Measurements from ENCODE around the gene CDKN1C. TPM values are rescaled to one million over a fixed set of nuclear protein-coding genes. Genes with fewer than 3 reads are reported as not detected.

Gene CDKN1C
- total RNA-seq, 1 donor from 2014 or later = 27.7 TPM

GRCh38 chr11:2887515-2888195 is 2.1 kb upstream of the CDKN1C start:
- no peak for TF ChIP-seq CTCF (conservative IDR thresholded peaks at IDR 0.05; ENCODE audit: low read depth, low read length)
- H3K4me3 ChIP-seq (ENCODE audit: low read depth, low read length) = no peak overlapping the region
- DNase-seq (ENCODE audit: low read depth) = no peak

GRCh38 chr11:2886936-2887335 is 1.4 kb upstream of the CDKN1C start:
- no peak for DNase-seq (ENCODE audit: low read depth)
- no peak for TF ChIP-seq CTCF (conservative IDR thresholded peaks at IDR 0.05; ENCODE audit: low read depth, low read length)
- H3K4me3 ChIP-seq (ENCODE audit: low read depth, low read length) = no peak overlapping the region

- peak overlapping the region; percentile 19 for H3K4me3 ChIP-seq (ENCODE audit: low read depth, low read length)
- peak; percentile 4 for TF ChIP-seq CTCF (conservative IDR thresholded peaks at IDR 0.05; ENCODE audit: low read depth, low read length)
- no peak for DNase-seq (ENCODE audit: low read depth)
These were observed 768 bp upstream of the CDKN1C start for GRCh38 chr11:2886191-2886894.

- no peak for DNase-seq (ENCODE audit: low read depth)
- no peak for TF ChIP-seq CTCF (conservative IDR thresholded peaks at IDR 0.05; ENCODE audit: low read depth, low read length)
- H3K4me3 ChIP-seq (ENCODE audit: low read depth, low read length) = peak overlapping the region; percentile 60
These were observed 428 bp downstream of the CDKN1C start for GRCh38 chr11:2885017-2885677.

GRCh38 chr11:2883979-2884815 is 1.4 kb downstream of the CDKN1C start:
- no peak for TF ChIP-seq CTCF (conservative IDR thresholded peaks at IDR 0.05; ENCODE audit: low read depth, low read length)
- peak overlapping the region; percentile 63 for H3K4me3 ChIP-seq (ENCODE audit: low read depth, low read length)
- DNase-seq (ENCODE audit: low read depth) = no peak

- TF ChIP-seq CTCF (conservative IDR thresholded peaks at IDR 0.05; ENCODE audit: low read depth, low read length) = no peak
- H3K4me3 ChIP-seq (ENCODE audit: low read depth, low read length) = peak overlapping the region; percentile 63
- DNase-seq (ENCODE audit: low read depth) = no peak
These were observed 2.0 kb downstream of the CDKN1C start for GRCh38 chr11:2883640-2883978.

Measured in epithelial cell of proximal tubule (primary cell).